ENCODE results near the gene ADGRF3. TPM values are rescaled to one million over a fixed set of nuclear protein-coding genes. Genes with fewer than 3 reads are reported as not detected.

Gene ADGRF3
- total and polyA plus RNA-seq, 2 of the 13 experiments (the other 11 are each of a cell fraction or from before 2014, with no cell fraction given) = 0.40 to 1.5 TPM

DNA sequence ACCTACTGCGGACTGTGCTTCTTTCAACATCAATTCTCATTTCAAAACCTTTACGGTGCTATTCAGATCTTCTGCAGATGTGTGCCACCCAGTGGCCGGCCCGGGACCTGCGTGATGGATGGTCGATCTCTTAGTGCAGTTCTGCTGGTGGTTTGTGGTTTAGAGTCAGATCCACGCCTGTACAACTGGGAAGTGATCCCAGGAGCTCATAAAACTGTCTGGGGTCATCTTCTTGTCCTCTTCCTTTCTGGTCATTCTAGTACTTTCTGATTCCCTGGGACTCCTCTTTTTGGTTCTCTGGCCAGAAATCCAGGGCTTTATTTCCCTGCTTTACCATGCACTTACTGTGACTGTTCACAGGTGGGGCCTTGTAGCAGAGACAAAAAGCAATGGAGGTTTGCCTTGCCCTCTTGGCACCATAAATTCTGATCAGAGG, 16.5 kb downstream of the ADGRF3 start (continued):
- TF ChIP-seq, protein P1, sequence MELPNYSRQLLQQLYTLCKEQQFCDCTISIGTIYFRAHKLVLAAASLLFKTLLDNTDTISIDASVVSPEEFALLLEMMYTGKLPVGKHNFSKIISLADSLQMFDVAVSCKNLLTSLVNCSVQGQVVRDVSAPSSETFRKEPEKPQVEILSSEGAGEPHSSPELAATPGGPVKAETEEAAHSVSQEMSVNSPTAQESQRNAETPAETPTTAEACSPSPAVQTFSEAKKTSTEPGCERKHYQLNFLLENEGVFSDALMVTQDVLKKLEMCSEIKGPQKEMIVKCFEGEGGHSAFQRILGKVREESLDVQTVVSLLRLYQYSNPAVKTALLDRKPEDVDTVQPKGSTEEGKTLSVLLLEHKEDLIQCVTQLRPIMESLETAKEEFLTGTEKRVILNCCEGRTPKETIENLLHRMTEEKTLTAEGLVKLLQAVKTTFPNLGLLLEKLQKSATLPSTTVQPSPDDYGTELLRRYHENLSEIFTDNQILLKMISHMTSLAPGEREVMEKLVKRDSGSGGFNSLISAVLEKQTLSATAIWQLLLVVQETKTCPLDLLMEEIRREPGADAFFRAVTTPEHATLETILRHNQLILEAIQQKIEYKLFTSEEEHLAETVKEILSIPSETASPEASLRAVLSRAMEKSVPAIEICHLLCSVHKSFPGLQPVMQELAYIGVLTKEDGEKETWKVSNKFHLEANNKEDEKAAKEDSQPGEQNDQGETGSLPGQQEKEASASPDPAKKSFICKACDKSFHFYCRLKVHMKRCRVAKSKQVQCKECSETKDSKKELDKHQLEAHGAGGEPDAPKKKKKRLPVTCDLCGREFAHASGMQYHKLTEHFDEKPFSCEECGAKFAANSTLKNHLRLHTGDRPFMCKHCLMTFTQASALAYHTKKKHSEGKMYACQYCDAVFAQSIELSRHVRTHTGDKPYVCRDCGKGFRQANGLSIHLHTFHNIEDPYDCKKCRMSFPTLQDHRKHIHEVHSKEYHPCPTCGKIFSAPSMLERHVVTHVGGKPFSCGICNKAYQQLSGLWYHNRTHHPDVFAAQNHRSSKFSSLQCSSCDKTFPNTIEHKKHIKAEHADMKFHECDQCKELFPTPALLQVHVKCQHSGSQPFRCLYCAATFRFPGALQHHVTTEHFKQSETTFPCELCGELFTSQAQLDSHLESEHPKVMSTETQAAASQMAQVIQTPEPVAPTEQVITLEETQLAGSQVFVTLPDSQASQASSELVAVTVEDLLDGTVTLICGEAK (IDR thresholded peaks at IDR 0.05) = no peak
- TF ChIP-seq, protein P1 (CRISPR knock-in tag; IDR thresholded peaks at IDR 0.05) = no peak
- TF ChIP-seq, protein P2, sequence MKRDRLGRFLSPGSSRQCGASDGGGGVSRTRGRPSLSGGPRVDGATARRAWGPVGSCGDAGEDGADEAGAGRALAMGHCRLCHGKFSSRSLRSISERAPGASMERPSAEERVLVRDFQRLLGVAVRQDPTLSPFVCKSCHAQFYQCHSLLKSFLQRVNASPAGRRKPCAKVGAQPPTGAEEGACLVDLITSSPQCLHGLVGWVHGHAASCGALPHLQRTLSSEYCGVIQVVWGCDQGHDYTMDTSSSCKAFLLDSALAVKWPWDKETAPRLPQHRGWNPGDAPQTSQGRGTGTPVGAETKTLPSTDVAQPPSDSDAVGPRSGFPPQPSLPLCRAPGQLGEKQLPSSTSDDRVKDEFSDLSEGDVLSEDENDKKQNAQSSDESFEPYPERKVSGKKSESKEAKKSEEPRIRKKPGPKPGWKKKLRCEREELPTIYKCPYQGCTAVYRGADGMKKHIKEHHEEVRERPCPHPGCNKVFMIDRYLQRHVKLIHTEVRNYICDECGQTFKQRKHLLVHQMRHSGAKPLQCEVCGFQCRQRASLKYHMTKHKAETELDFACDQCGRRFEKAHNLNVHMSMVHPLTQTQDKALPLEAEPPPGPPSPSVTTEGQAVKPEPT (CRISPR knock-in tag; IDR thresholded peaks at IDR 0.05; ENCODE audit: low read depth) = no peak
- no peak for TF ChIP-seq TP53 (CRISPR knock-in tag; conservative IDR thresholded peaks at IDR 0.05)
- peak; percentile 58; the same call in 1 of the 2 replicates for TF ChIP-seq REPIN1 (CRISPR knock-in tag; IDR thresholded peaks at IDR 0.05; ENCODE audit: borderline replicate concordance, low read depth)
- TF ChIP-seq CREM (IDR thresholded peaks at IDR 0.05) = no peak
- no peak for TF ChIP-seq CREM (CRISPR knock-in tag; IDR thresholded peaks at IDR 0.05)
- no peak for TF ChIP-seq ZBTB20 (CRISPR knock-in tag; IDR thresholded peaks at IDR 0.05; ENCODE audit: borderline replicate concordance, low read depth)
- TF ChIP-seq, protein P3, sequence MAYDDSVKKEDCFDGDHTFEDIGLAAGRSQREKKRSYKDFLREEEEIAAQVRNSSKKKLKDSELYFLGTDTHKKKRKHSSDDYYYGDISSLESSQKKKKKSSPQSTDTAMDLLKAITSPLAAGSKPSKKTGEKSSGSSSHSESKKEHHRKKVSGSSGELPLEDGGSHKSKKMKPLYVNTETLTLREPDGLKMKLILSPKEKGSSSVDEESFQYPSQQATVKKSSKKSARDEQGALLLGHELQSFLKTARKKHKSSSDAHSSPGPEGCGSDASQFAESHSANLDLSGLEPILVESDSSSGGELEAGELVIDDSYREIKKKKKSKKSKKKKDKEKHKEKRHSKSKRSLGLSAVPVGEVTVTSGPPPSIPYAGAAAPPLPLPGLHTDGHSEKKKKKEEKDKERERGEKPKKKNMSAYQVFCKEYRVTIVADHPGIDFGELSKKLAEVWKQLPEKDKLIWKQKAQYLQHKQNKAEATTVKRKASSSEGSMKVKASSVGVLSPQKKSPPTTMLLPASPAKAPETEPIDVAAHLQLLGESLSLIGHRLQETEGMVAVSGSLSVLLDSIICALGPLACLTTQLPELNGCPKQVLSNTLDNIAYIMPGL (CRISPR knock-in tag; IDR thresholded peaks at IDR 0.05; ENCODE audit: borderline replicate concordance in 1 of 2, low read depth in 1 of 2) = peak; percentile 21 to 63; a peak in 1 of 4 replicates
- TF ChIP-seq SRSF9 (IDR thresholded peaks at IDR 0.05; ENCODE audit: borderline replicate concordance, insufficient read depth, low read depth, low read length, poor library complexity, severe bottlenecking) = no peak
- TF ChIP-seq ZNF282 (IDR thresholded peaks at IDR 0.05; ENCODE audit: partially characterized antibody) = no peak
- peak; percentile 35; the same call in 1 of the 2 replicates for TF ChIP-seq SAP130 (CRISPR knock-in tag; IDR thresholded peaks at IDR 0.05; ENCODE audit: low read depth)
- TF ChIP-seq ZNF446 (CRISPR knock-in tag; IDR thresholded peaks at IDR 0.05) = no peak
- no peak; the same call in 1 of the 2 replicates for TF ChIP-seq ZNF775 (CRISPR knock-in tag; IDR thresholded peaks at IDR 0.05; ENCODE audit: borderline replicate concordance)
- TF ChIP-seq ERF (CRISPR knock-in tag; IDR thresholded peaks at IDR 0.05) = peak; percentile 39; the same call in 1 of the 2 replicates
- TF ChIP-seq IKZF1 (IDR thresholded peaks at IDR 0.05) = no peak
- no peak for TF ChIP-seq ZNF709 (CRISPR knock-in tag; IDR thresholded peaks at IDR 0.05)
- TF ChIP-seq HOXA9 (CRISPR knock-in tag; IDR thresholded peaks at IDR 0.05; ENCODE audit: borderline replicate concordance) = no peak
- TF ChIP-seq ZNF44 (CRISPR knock-in tag; IDR thresholded peaks at IDR 0.05) = 0 out of 2 replicates have a peak, but pooled peaks have one; percentile 17
